Head of caudate nucleus (tissue), 42 donors: ENCODE data around the gene PIGS.
"Not testable (repeated sequence)": the region's sequence is repeated elsewhere in the genome, so short reads cannot be mapped to it uniquely, and the experiment has no call there.

Experiments used
- DNase-seq, 42 donors: peaks; one replicate each; pipeline versions ENCODE4 v3.0.0 to v3.0.0-alpha.2; 2020 to 2021; ENCODE audit warnings: mixed read lengths in 7 of 42
- intact Hi-C: fragments of 100-400 bp; cut with DNase I; formaldehyde crosslinking; loops from one replicate; pipeline ENCODE4 v1.15.0; 2022

Gene PIGS

GRCh38 chr17:28582513-28582912 is 11.2 kb upstream of the PIGS start:
- intact Hi-C loops, result no loop called here
- no peak for DNase-seq

GRCh38 chr17:28580959-28581358 is 9.6 kb upstream of the PIGS start:
- intact Hi-C loops, result no loop called here
- DNase-seq, result no peak

GRCh38 chr17:28579526-28579925 is 8.2 kb upstream of the PIGS start:
- intact Hi-C loops, result no loop called here

GRCh38 chr17:28578246-28579195 is 7.2 kb upstream of the PIGS start:
- DNase-seq, result no peak
- intact Hi-C loops, result no loop called here

More at GRCh38 chr17:28579526-28579925, 8.2 kb upstream of the PIGS start:
- no peak for DNase-seq

- intact Hi-C loops, result no loop called here
- DNase-seq, result no peak
Measured at GRCh38 chr17:28577466-28577824, 6.1 kb upstream of the PIGS start.

GRCh38 chr17:28576758-28577465 is 5.6 kb upstream of the PIGS start, which contains the start of gene ALDOC:
Gene ALDOC (minus strand): TSS chr17:28576895. CDS start chr17:28575532, 1,363 bp downstream.
- intact Hi-C loops, result no loop called here
- DNase-seq, result peak; percentile 93 to 99 (median 97)

GRCh38 chr17:28576016-28576415 is 4.7 kb upstream of the PIGS start:
- intact Hi-C loops, DNase-seq: not testable (repeated sequence)

- intact Hi-C loops, result no loop called here
- peak in 38 of 42 donors; percentile 19 to 78 (median 51) for DNase-seq
Measured at GRCh38 chr17:28575126-28575795, 3.9 kb upstream of the PIGS start.

GRCh38 chr17:28574526-28574925 is 3.2 kb upstream of the PIGS start:
- no peak for DNase-seq
- intact Hi-C loops, result no loop called here

GRCh38 chr17:28573966-28574480 is 2.7 kb upstream of the PIGS start:
- no peak for DNase-seq
- intact Hi-C loops, result no loop called here

GRCh38 chr17:28573521-28573920 is 2.2 kb upstream of the PIGS start:
- intact Hi-C loops, result no loop called here
- no peak for DNase-seq

- DNase-seq, result no peak
- intact Hi-C loops, result no loop called here
Measured at GRCh38 chr17:28573040-28573380, 1.7 kb upstream of the PIGS start.

- peak in 6 of 42 donors; percentile 7 to 50 (median 20) for DNase-seq
Measured at GRCh38 chr17:28572259-28573039, 1.1 kb upstream of the PIGS start.

GRCh38 chr17:28570716-28571360 is 486 bp downstream of the PIGS start:
- peak in 37 of 42 donors; percentile 15 to 79 (median 44) for DNase-seq
- intact Hi-C loops, result no loop called here

More at GRCh38 chr17:28572259-28573039, 1.1 kb upstream of the PIGS start:
- intact Hi-C loops, result no loop called here

GRCh38 chr17:28569446-28569845 is 1.9 kb downstream of the PIGS start:
- intact Hi-C loops, result no loop called here
- DNase-seq, result no peak

- intact Hi-C loops, result no loop called here
- DNase-seq, result no peak
Measured at GRCh38 chr17:28567604-28568003, 3.7 kb downstream of the PIGS start.

GRCh38 chr17:28563475-28563874 is 7.8 kb downstream of the PIGS start:
- no peak for DNase-seq
- intact Hi-C loops, result no loop called here

GRCh38 chr17:28555022-28555421 is 16.3 kb downstream of the PIGS start:
- intact Hi-C loops, result loop anchor here (2.0 kb wide), 1 partner anchor 30 kb away; no protein-coding TSS in a partner anchor
- DNase-seq, result no peak
